Liver (tissue), 3 donors: ENCODE data around the gene RAB12.

Source experiments
- EGR1 ChIP-seq, 2 donors: IDR thresholded peaks; 2 replicates each; pipeline ENCODE4 v1.6.1; 2016 to 2018; ENCODE audit warnings: antibody characterized with exemption in 2 of 2, low read depth in 2 of 2
- FOXA1 ChIP-seq: IDR thresholded peaks from 2 replicates; pipeline ENCODE4 v1.6.1; 2016; ENCODE audit warnings: antibody characterized with exemption
- GABPA ChIP-seq, 2 donors: IDR thresholded peaks in 1 of 2; conservative IDR thresholded peaks in 1 of 2; 2 replicates each; pipeline ENCODE4 v1.6.1; 2016; ENCODE audit warnings: antibody characterized with exemption in 2 of 2, mild to moderate bottlenecking in 1 of 2, moderate library complexity in 1 of 2
- JUND ChIP-seq, 2 donors: IDR thresholded peaks; 2 replicates each; pipeline ENCODE4 v1.6.1; 2016; ENCODE audit warnings: antibody characterized with exemption in 2 of 2
- RAD21 ChIP-seq, 2 donors: IDR thresholded peaks; 2 replicates each; pipeline ENCODE4 v1.6.1; 2016; ENCODE audit warnings: antibody characterized with exemption in 2 of 2, mild to moderate bottlenecking in 2 of 2
- RXRA ChIP-seq, 2 donors: IDR thresholded peaks; 2 replicates each; pipeline ENCODE4 v1.6.1; 2017 to 2018; ENCODE audit warnings: antibody characterized with exemption in 2 of 2, mild to moderate bottlenecking in 1 of 2
- SP1 ChIP-seq: IDR thresholded peaks from 2 replicates; pipeline ENCODE4 v1.6.1; 2018; ENCODE audit warnings: antibody characterized with exemption, mild to moderate bottlenecking
- TAF1 ChIP-seq: conservative IDR thresholded peaks from 2 replicates; pipeline ENCODE4 v1.6.1; 2016; ENCODE audit warnings: antibody characterized with exemption, mild to moderate bottlenecking
- YY1 ChIP-seq: IDR thresholded peaks from 2 replicates; pipeline ENCODE4 v1.6.1; 2016; ENCODE audit warnings: antibody characterized with exemption, mild to moderate bottlenecking
- TF ChIP-seq, protein P1 (sequence below): fragments of 150-350 bp; IDR thresholded peaks from 2 replicates; pipeline ENCODE4 v1.5.1; 2017; ENCODE audit warnings: improper control_type of control experiment, low read depth, low read length; ENCODE audit not compliant: missing input control
- TF ChIP-seq, protein P2 (sequence below): IDR thresholded peaks from 2 replicates; pipeline ENCODE4 v1.6.1; 2016; ENCODE audit warnings: antibody characterized with exemption
- TF ChIP-seq, protein P3 (sequence below): IDR thresholded peaks from 2 replicates; pipeline ENCODE4 v1.6.1; 2016; ENCODE audit warnings: antibody characterized with exemption
- TF ChIP-seq, protein P4 (sequence below): IDR thresholded peaks from 2 replicates; pipeline ENCODE4 v1.6.1; 2016; ENCODE audit warnings: antibody characterized with exemption, mild to moderate bottlenecking
- TF ChIP-seq, protein P5 (sequence below): IDR thresholded peaks from 2 replicates; pipeline ENCODE4 v1.6.1; 2016; ENCODE audit warnings: antibody characterized with exemption
- donor health status: healthy.
- donor health status: healthy.

DNA sequence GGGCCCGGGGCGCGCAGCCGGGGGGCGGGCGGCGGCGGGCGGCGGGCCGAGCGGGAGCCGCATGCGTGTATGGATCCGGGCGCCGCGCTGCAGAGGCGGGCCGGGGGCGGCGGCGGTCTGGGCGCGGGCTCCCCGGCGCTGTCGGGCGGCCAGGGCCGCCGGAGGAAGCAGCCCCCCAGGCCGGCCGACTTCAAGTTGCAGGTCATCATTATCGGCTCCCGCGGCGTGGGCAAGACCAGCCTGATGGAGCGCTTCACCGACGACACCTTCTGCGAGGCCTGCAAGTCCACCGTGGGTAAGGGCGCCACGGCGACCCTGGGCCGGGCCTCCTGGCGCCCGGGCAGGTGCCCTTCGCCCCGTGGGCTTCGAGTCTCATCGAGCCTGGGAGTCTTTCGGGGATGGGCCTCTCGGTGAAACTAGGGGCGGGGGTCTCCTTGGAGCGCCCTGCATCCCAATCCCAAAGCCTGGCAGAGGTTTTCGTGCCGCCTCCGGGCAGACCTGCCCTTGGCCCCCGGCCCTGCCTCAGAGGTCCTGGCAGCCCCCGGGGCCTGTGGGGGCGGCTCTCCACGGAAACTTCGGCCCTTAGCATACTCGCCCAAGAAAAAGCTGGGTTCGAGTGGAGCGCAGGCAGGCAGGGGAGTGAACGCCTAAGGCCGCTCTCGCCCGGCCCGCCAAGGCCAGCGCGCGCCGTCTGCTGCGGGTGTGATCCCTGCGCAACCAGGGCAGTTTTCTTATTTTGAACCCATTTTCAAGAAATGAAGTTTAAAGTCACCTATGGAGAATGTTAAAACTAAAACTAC is 622 bp downstream of the RAB12 start:
- TF ChIP-seq, protein P1, sequence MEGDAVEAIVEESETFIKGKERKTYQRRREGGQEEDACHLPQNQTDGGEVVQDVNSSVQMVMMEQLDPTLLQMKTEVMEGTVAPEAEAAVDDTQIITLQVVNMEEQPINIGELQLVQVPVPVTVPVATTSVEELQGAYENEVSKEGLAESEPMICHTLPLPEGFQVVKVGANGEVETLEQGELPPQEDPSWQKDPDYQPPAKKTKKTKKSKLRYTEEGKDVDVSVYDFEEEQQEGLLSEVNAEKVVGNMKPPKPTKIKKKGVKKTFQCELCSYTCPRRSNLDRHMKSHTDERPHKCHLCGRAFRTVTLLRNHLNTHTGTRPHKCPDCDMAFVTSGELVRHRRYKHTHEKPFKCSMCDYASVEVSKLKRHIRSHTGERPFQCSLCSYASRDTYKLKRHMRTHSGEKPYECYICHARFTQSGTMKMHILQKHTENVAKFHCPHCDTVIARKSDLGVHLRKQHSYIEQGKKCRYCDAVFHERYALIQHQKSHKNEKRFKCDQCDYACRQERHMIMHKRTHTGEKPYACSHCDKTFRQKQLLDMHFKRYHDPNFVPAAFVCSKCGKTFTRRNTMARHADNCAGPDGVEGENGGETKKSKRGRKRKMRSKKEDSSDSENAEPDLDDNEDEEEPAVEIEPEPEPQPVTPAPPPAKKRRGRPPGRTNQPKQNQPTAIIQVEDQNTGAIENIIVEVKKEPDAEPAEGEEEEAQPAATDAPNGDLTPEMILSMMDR = no peak
- TF ChIP-seq, protein P2, sequence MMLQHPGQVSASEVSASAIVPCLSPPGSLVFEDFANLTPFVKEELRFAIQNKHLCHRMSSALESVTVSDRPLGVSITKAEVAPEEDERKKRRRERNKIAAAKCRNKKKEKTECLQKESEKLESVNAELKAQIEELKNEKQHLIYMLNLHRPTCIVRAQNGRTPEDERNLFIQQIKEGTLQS = no peak
- TF ChIP-seq RAD21 (IDR thresholded peaks at IDR 0.05) = no peak
- TF ChIP-seq, protein P3, sequence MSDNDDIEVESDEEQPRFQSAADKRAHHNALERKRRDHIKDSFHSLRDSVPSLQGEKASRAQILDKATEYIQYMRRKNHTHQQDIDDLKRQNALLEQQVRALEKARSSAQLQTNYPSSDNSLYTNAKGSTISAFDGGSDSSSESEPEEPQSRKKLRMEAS = no peak
- TF ChIP-seq, protein P4, sequence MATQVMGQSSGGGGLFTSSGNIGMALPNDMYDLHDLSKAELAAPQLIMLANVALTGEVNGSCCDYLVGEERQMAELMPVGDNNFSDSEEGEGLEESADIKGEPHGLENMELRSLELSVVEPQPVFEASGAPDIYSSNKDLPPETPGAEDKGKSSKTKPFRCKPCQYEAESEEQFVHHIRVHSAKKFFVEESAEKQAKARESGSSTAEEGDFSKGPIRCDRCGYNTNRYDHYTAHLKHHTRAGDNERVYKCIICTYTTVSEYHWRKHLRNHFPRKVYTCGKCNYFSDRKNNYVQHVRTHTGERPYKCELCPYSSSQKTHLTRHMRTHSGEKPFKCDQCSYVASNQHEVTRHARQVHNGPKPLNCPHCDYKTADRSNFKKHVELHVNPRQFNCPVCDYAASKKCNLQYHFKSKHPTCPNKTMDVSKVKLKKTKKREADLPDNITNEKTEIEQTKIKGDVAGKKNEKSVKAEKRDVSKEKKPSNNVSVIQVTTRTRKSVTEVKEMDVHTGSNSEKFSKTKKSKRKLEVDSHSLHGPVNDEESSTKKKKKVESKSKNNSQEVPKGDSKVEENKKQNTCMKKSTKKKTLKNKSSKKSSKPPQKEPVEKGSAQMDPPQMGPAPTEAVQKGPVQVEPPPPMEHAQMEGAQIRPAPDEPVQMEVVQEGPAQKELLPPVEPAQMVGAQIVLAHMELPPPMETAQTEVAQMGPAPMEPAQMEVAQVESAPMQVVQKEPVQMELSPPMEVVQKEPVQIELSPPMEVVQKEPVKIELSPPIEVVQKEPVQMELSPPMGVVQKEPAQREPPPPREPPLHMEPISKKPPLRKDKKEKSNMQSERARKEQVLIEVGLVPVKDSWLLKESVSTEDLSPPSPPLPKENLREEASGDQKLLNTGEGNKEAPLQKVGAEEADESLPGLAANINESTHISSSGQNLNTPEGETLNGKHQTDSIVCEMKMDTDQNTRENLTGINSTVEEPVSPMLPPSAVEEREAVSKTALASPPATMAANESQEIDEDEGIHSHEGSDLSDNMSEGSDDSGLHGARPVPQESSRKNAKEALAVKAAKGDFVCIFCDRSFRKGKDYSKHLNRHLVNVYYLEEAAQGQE = no peak
- no peak for TF ChIP-seq RXRA (IDR thresholded peaks at IDR 0.05)
- TF ChIP-seq TAF1 = no peak
- TF ChIP-seq SP1 = no peak
- TF ChIP-seq YY1 = no peak
- TF ChIP-seq FOXA1 = no peak
- TF ChIP-seq EGR1 (IDR thresholded peaks at IDR 0.05; ENCODE audit: low read depth in 2 of 2) = no peak
- TF ChIP-seq JUND (IDR thresholded peaks at IDR 0.05) = no peak
- TF ChIP-seq GABPA (IDR thresholded peaks at IDR 0.05 in 1 of 2, conservative IDR thresholded peaks at IDR 0.05 in 1 of 2) = no peak
- TF ChIP-seq, protein P5, sequence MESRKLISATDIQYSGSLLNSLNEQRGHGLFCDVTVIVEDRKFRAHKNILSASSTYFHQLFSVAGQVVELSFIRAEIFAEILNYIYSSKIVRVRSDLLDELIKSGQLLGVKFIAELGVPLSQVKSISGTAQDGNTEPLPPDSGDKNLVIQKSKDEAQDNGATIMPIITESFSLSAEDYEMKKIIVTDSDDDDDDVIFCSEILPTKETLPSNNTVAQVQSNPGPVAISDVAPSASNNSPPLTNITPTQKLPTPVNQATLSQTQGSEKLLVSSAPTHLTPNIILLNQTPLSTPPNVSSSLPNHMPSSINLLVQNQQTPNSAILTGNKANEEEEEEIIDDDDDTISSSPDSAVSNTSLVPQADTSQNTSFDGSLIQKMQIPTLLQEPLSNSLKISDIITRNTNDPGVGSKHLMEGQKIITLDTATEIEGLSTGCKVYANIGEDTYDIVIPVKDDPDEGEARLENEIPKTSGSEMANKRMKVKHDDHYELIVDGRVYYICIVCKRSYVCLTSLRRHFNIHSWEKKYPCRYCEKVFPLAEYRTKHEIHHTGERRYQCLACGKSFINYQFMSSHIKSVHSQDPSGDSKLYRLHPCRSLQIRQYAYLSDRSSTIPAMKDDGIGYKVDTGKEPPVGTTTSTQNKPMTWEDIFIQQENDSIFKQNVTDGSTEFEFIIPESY = no peak
